ENCODE measurements around the gene HDAC4.

HDAC4 gene

DNA sequence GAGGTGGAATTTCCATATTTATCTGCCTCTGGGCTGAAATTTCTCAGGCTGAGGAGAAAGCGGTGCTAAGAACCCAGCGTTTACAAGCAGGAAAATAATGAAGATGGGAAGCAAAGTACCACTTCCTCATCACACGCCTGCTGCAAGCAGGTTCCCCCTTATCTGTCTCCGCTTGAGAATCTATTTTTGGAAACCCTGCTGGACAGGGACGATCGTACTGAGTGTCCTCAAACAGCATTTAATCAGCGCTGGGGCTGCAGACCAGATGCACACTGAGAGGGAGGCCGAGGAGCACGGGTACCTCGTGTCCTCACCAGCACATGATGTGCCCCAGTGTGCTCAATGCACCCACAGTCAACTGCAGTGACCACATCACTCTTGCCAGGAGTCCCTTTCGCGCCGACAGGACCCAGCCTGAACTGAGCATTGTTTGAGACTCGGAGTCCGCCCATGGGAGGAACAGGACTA, 160.4 kb downstream of the HDAC4 start:
- TF ChIP-seq, protein P1, sequence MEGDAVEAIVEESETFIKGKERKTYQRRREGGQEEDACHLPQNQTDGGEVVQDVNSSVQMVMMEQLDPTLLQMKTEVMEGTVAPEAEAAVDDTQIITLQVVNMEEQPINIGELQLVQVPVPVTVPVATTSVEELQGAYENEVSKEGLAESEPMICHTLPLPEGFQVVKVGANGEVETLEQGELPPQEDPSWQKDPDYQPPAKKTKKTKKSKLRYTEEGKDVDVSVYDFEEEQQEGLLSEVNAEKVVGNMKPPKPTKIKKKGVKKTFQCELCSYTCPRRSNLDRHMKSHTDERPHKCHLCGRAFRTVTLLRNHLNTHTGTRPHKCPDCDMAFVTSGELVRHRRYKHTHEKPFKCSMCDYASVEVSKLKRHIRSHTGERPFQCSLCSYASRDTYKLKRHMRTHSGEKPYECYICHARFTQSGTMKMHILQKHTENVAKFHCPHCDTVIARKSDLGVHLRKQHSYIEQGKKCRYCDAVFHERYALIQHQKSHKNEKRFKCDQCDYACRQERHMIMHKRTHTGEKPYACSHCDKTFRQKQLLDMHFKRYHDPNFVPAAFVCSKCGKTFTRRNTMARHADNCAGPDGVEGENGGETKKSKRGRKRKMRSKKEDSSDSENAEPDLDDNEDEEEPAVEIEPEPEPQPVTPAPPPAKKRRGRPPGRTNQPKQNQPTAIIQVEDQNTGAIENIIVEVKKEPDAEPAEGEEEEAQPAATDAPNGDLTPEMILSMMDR (IDR thresholded peaks at IDR 0.05; ENCODE audit: borderline replicate concordance, control extremely low read depth, extremely low read depth, insufficient read depth, missing control alignments), result no peak
- DNase-seq (ENCODE audit: low spot score), result no peak

DNA sequence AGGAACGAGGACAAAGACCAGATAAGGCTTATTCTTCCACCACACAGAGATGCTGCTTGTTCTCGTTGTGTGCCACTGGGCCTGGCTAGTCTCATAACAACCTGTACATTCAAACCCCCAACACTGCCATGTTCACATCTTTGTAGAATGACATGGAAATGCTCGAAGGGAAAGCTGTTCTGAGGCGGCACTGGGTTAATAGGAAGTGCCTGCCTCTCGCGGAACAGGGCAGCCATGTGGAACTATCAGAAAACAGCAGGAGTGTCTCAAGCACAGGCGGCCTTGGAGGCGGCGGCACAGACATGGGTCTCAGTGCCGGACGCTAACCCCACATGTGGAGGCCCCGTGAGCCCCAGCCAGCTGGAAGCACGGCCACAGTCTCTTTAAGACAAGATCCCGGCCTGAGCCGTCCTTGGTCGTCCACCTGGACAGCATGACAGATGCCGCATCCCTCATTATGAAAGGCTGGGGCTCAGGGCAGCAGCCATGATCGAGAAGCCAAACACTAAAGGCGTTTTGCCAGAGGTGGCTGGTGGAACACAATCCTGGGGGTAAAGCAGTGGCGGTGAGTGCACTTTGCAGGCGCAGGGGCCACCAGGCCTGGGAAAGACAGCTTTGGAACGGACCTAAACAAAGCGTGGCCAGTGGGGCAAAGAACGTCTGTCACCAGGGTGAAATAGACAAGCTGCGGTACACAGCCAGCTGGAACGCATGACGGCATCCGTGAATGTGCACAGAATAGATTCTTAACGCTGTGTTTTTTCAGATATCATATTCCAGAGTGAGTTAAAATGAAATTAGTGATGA, 161.0 kb downstream of the HDAC4 start:
- in situ Hi-C loops (cut with MboI; ENCODE audit: low sequenced_read_pairs, unreplicated experiment), result no loop called here
- DNase-seq (ENCODE audit: low spot score), result no peak
- TF ChIP-seq, protein P1 (IDR thresholded peaks at IDR 0.05; ENCODE audit: borderline replicate concordance, control extremely low read depth, extremely low read depth, insufficient read depth, missing control alignments), result no peak

More for the DNA sequence above, 160.4 kb downstream of the HDAC4 start:
- in situ Hi-C loops (cut with MboI; ENCODE audit: low sequenced_read_pairs, unreplicated experiment), result no loop called here

DNA sequence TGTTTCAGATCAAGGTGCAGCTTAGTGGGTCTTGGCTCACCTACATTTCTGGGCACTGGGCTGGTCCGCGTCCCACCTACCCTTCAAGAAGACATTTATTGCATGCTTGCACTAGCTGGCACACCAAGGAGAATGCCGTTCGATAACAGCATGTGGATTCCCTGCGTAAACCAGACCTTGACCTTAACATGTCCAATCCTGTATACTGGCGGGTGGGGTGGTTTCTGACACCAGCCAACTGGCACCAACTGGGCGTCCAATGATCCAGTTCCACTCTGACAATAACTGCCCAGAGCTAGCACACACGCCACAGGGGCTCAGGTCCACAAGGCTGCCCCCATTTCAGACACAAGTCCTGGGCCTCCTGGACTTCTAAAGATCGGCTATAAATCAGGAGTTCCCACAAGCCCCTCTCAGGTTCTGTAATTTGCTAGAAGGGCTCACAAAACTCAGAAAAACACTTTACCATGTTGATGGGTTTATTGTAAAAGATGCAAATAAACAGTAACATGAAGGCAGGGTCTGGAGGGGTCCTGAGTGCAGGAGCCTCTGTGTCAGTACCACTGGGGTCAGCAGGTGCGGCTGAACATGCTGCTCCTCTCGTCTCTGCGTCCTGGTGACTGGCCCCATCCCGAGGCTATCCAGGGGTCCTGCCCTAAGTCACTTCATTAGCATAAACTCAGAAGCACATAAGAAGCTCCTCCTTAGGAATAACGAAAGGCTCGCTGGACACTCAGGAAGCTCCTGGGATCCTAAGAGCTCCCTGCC, 161.8 kb downstream of the HDAC4 start:
- TF ChIP-seq, protein P1 (IDR thresholded peaks at IDR 0.05; ENCODE audit: borderline replicate concordance, control extremely low read depth, extremely low read depth, insufficient read depth, missing control alignments), result no peak
- in situ Hi-C loops (cut with MboI; ENCODE audit: low sequenced_read_pairs, unreplicated experiment), result no loop called here
- DNase-seq (ENCODE audit: low spot score), result no peak

DNA sequence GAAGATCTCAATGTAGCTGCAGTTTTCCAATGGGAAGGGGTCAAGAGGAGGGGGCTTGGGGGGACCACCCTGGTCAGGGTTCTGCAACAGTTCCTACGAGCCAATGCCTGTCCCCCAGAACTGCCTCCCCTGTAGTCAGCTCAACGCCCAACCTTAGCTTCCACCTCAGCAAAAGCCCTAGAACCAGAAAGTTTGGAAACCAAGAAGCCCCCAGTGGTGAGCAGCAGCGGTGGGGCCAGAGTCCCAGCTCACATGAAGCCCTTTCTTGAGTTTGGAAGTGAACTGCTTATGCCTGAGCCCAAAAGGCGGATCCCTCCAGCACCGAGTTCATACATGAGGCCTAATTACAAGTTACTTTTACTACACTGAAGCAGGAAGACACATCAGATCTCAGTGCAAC, 162.4 kb downstream of the HDAC4 start:
- no peak for DNase-seq (ENCODE audit: low spot score)
- TF ChIP-seq, protein P1 (IDR thresholded peaks at IDR 0.05; ENCODE audit: borderline replicate concordance, control extremely low read depth, extremely low read depth, insufficient read depth, missing control alignments), result no peak
- in situ Hi-C loops (cut with MboI; ENCODE audit: low sequenced_read_pairs, unreplicated experiment), result no loop called here

DNA sequence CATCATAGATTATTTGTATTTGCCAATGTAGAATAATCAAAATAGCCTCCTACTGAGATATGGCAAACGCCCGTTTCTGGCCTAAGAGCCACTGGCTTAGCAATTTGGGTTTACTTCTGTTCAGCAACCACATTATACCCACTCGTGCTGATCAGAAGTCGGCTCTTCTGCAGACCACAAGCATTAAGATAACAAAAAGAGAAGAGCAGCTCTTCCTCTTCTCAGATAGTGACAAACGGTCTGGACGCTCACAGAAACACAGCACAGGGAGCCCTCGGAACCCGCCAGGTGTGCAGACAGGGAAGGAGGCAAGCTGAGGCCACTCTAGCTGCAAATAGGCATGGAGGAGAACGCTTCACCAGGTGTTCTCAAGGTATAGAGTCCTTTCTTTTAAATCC, 164.0 kb downstream of the HDAC4 start:
- TF ChIP-seq, protein P1 (IDR thresholded peaks at IDR 0.05; ENCODE audit: borderline replicate concordance, control extremely low read depth, extremely low read depth, insufficient read depth, missing control alignments), result no peak
- in situ Hi-C loops (cut with MboI; ENCODE audit: low sequenced_read_pairs, unreplicated experiment), result no loop called here
- DNase-seq (ENCODE audit: low spot score), result no peak

DNA sequence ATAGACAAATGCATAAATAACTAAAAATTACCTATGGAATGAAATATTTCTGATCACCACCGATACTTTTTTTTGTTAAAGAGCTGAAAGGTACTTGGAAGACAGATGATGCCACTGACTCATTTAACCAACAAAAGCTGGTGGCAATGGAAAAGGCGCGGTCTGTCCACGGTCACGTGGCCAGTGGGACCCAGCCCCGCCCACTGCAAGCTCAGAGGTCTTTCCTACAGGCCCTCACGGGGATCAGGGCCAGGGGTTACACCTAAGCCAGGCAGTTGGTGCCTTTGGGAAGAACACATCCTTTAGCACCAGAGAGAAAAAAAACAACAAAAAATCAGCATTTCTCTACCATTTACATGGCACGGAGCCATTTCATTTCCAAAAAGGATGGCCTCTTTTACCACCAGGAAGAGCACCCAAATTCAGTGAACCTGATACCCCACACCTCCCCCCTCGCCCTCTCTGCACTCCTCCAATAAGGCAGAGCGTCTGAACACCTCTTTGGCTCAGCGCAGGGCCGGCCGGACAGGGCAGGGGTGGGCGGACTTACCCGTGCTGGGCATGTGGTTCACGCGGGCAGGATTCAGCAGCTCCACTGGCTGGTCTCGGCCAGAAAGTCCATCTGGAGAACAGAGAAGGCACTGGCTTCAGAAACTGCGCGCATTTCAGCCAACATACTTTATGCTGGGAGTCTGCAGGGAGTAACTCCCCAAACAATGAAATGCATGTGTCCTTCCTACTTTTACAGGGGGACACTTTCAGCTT, 164.6 kb downstream of the HDAC4 start:
- DNase-seq (ENCODE audit: low spot score), result no peak
- in situ Hi-C loops (cut with MboI; ENCODE audit: low sequenced_read_pairs, unreplicated experiment), result no loop called here
- TF ChIP-seq, protein P1 (IDR thresholded peaks at IDR 0.05; ENCODE audit: borderline replicate concordance, control extremely low read depth, extremely low read depth, insufficient read depth, missing control alignments), result no peak

All from GM13976 (cell line).